Neural progenitor cell (in vitro differentiated cells): ENCODE data around the gene STAG1. TPM values are rescaled to one million over a fixed set of nuclear protein-coding genes. Genes with fewer than 3 reads are reported as not detected.

Experiments used
- DNase-seq: peaks from one replicate; pipeline ENCODE4 v3.0.0-alpha.2; 2016; ENCODE audit warnings: low spot score
- H2AFZ ChIP-seq: fragments of 200-600 bp; sonication (generic); replicated peaks from 2 replicates; pipeline ENCODE4 v1.6.1; 2016; ENCODE audit warnings: antibody characterized with exemption
- H3F3A ChIP-seq: fragments of 200-600 bp; sonication (generic); 2 replicates; pipeline ENCODE4 v1.6.1; 2016; ENCODE audit warnings: antibody characterized with exemption, low read depth
- H3K27ac ChIP-seq: fragments of 200-600 bp; sonication (generic); 2 replicates; pipeline ENCODE4 v1.5.1; 2016; ENCODE audit warnings: mild to moderate bottlenecking
- H3K27me3 ChIP-seq: fragments of 200-600 bp; sonication (generic); 2 replicates; pipeline ENCODE4 v1.6.1; 2016; ENCODE audit warnings: mild to moderate bottlenecking, moderate library complexity
- H3K36me3 ChIP-seq: fragments of 200-600 bp; sonication (generic); 2 replicates; pipeline ENCODE4 v1.5.1; 2016
- H3K4me1 ChIP-seq: fragments of 200-600 bp; sonication (generic); 2 replicates; pipeline ENCODE4 v1.6.1; 2016; ENCODE audit warnings: mixed run types
- H3K4me2 ChIP-seq: fragments of 200-600 bp; sonication (generic); 2 replicates; pipeline ENCODE4 v1.6.1; 2016
- H3K4me3 ChIP-seq: fragments of 200-600 bp; sonication (generic); 2 replicates; pipeline ENCODE4 v1.5.1; 2016
- H3K79me2 ChIP-seq: fragments of 200-600 bp; sonication (generic); 2 replicates; pipeline ENCODE4 v1.6.1; 2016; ENCODE audit warnings: low read depth
- H3K9ac ChIP-seq: fragments of 200-600 bp; sonication (generic); 2 replicates; pipeline ENCODE4 v1.6.1; 2016
- H3K9me3 ChIP-seq: fragments of 200-600 bp; sonication (generic); 2 replicates; pipeline ENCODE4 v1.5.1; 2016; ENCODE audit warnings: low read depth
- H4K20me1 ChIP-seq: fragments of 200-600 bp; sonication (generic); 2 replicates; pipeline ENCODE4 v1.6.1; 2016; ENCODE audit warnings: low read depth
- H3K27ac Mint-ChIP-seq: 3 replicates; pipeline ENCODE4 v1.8.0; 2021; ENCODE audit warnings: mixed read lengths
- H3K27me3 Mint-ChIP-seq: 2 replicates; pipeline ENCODE4 v1.8.0; 2022; ENCODE audit warnings: low read depth, mild to moderate bottlenecking, inconsistent platforms, moderate library complexity, mixed read lengths; ENCODE audit not compliant: insufficient read depth
- H3K36me3 Mint-ChIP-seq: 3 replicates; pipeline ENCODE4 v1.8.0; 2021; ENCODE audit warnings: mixed read lengths
- H3K4me1 Mint-ChIP-seq: 3 replicates; pipeline ENCODE4 v1.8.0; 2021; ENCODE audit warnings: mixed read lengths
- H3K4me3 Mint-ChIP-seq: 3 replicates; pipeline ENCODE4 v1.8.0; 2021; ENCODE audit warnings: mild to moderate bottlenecking, moderate library complexity, mixed read lengths
- H3K9me3 Mint-ChIP-seq: 3 replicates; pipeline ENCODE4 v1.8.0; 2020; ENCODE audit warnings: mixed read lengths
- CTCF ChIP-seq: fragments of 200-600 bp; sonication (generic); IDR thresholded peaks from 2 replicates; pipeline ENCODE4 v1.5.1; 2017; ENCODE audit warnings: antibody characterized with exemption, mild to moderate bottlenecking
- EZH2 ChIP-seq: fragments of 200-600 bp; sonication (generic); IDR thresholded peaks from 2 replicates; pipeline ENCODE4 v1.6.1; 2017; ENCODE audit warnings: antibody characterized with exemption, mild to moderate bottlenecking, moderate library complexity
- EZH2phosphoT487 ChIP-seq: fragments of 200-600 bp; sonication (generic); IDR thresholded peaks from 2 replicates; pipeline ENCODE4 v1.6.1; 2017; ENCODE audit warnings: antibody characterized with exemption
- total RNA-seq: library from RNA; depleted of rRNA; stranded (reverse); fragments of >200 nt; gene quantifications from 2 replicates; pipeline ENCODE4 v1.2.3, GENCODE V29; 2015; ENCODE audit warnings: low replicate concordance

Gene STAG1
- total RNA-seq, 1 donor from 2014 or later: 38.3 TPM

- no peaks in the 10 kb centered on the region for H3K9me3 ChIP-seq
- Mint-ChIP-seq H3K36me3 (peaks cover 52% of the 10 kb centered on the region), H3K27ac (no peak overlapping the region), H3K27me3 (no peaks in the 10 kb centered on the region), H3K4me3 (no peak overlapping the region), H3K4me1 (no peaks in the 10 kb centered on the region), H3K9me3 (peaks cover 7% of the 10 kb centered on the region)
- H3K4me1 ChIP-seq: no peaks in the 10 kb centered on the region
- no peak overlapping the region for H3K9ac ChIP-seq
- TF ChIP-seq EZH2phosphoT487 (no peak), EZH2 (no peak), CTCF (no peak)
- H4K20me1 ChIP-seq: no peaks in the 10 kb centered on the region
- no peaks in the 10 kb centered on the region for H3K27me3 ChIP-seq
- H3K4me2 ChIP-seq: no peak overlapping the region
- no peaks in the 10 kb centered on the region for H3F3A ChIP-seq
- no peak overlapping the region for H3K4me3 ChIP-seq
- no peak overlapping the region for H2AFZ ChIP-seq
- no peak overlapping the region for H3K27ac ChIP-seq
- DNase-seq: no peak
- no peaks in the 10 kb centered on the region for H3K36me3 ChIP-seq
- no peaks in the 10 kb centered on the region for H3K79me2 ChIP-seq
Observed at GRCh38 chr3:136329593-136329992, 422.6 kb downstream of the STAG1 start.

DNA sequence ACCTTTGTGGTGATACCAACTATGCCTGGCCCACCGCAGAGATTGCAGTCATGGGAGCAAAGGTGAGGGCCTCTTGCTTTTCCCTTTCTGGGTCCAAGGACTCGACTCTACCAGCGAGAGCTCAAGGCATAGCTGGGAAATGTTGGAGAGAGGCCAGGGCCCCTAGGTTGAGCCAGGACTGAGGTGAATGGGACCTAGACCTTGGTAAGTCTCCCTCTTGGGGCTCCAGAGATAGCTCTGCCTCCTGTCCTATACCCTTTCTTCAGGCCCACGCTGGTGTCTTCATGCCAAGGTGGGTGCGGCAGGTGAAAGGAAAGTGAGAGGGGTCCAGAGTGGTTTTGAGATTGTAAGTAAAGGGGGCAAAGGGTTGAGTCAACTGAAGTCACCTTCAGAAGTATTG lies 424.5 kb downstream of the STAG1 start:
- DNase-seq: no peak
- H3K4me3 ChIP-seq: no peak overlapping the region
- H3K27ac ChIP-seq: no peak overlapping the region
- H2AFZ ChIP-seq: no peak overlapping the region
- peaks cover 2% of the 10 kb centered on the region for H3K9me3 ChIP-seq
- H3F3A ChIP-seq: no peaks in the 10 kb centered on the region
- no peak overlapping the region for H3K4me2 ChIP-seq
- TF ChIP-seq EZH2phosphoT487: no peak
- TF ChIP-seq CTCF: no peak
- TF ChIP-seq EZH2: no peak
- Mint-ChIP-seq H3K4me3 (no peak overlapping the region), H3K36me3 (peaks cover 51% of the 10 kb centered on the region), H3K27ac (no peak overlapping the region), H3K9me3 (peaks cover 23% of the 10 kb centered on the region), H3K4me1 (no peaks in the 10 kb centered on the region), H3K27me3 (no peaks in the 10 kb centered on the region)
- no peak overlapping the region for H3K9ac ChIP-seq
- H3K27me3 ChIP-seq: no peaks in the 10 kb centered on the region
- H3K4me1 ChIP-seq: no peaks in the 10 kb centered on the region
- H3K79me2 ChIP-seq: no peaks in the 10 kb centered on the region
- H3K36me3 ChIP-seq: peaks cover under 1% of the 10 kb centered on the region
- H4K20me1 ChIP-seq: no peaks in the 10 kb centered on the region

- H2AFZ ChIP-seq: no peak overlapping the region
Observed at GRCh38 chr3:136326316-136326715, 425.9 kb downstream of the STAG1 start.

More at GRCh38 chr3:136326316-136326715, 425.9 kb downstream of the STAG1 start:
- H3K4me2 ChIP-seq: no peak overlapping the region
- no peak for TF ChIP-seq EZH2
- no peak for TF ChIP-seq CTCF
- TF ChIP-seq EZH2phosphoT487: no peak
- H3K36me3 ChIP-seq: peaks cover 8% of the 10 kb centered on the region
- peaks cover 6% of the 10 kb centered on the region for H3K9me3 ChIP-seq
- H3K9ac ChIP-seq: no peak overlapping the region
- Mint-ChIP-seq H3K9me3 (peaks cover 36% of the 10 kb centered on the region), H3K36me3 (peaks cover 59% of the 10 kb centered on the region), H3K27me3 (no peaks in the 10 kb centered on the region), H3K4me3 (no peak overlapping the region), H3K27ac (no peak overlapping the region), H3K4me1 (no peaks in the 10 kb centered on the region)
- no peaks in the 10 kb centered on the region for H4K20me1 ChIP-seq
- H3K27me3 ChIP-seq: no peaks in the 10 kb centered on the region
- H3K79me2 ChIP-seq: peaks cover 10% of the 10 kb centered on the region
- H3F3A ChIP-seq: no peaks in the 10 kb centered on the region
- H3K27ac ChIP-seq: no peak overlapping the region
- no peak overlapping the region for H3K4me3 ChIP-seq
- H3K4me1 ChIP-seq: no peaks in the 10 kb centered on the region
- DNase-seq: no peak
